ENCODE results near the gene APBB1. TPM values are rescaled to one million over a fixed set of nuclear protein-coding genes. Genes with fewer than 3 reads are reported as not detected.

APBB1 gene
- total RNA-seq, 1 experiment from 2014 or later = 24.7 TPM

- H2AFZ ChIP-seq (ENCODE audit: low read length) = no peak overlapping the region
- no peaks in the 10 kb centered on the region for H4K20me1 ChIP-seq (ENCODE audit: low read length)
- BruUV-seq (replicated peaks) = no TSS peak
- no peak overlapping the region for H3K9ac ChIP-seq (ENCODE audit: low read length)
- POLR2A ChIA-PET (ENCODE audit: unreplicated experiment) = interaction anchor here (0.5 kb wide), 1 partner anchor 10 kb away, joined by 3 read pairs; no protein-coding TSS in a partner anchor
- no peak overlapping the region for H3K4me2 ChIP-seq (ENCODE audit: low read length)
- TF ChIP-seq CTCF (conservative IDR thresholded peaks at IDR 0.05; ENCODE audit: low read depth, low read length) (peak; percentile 87), EZH2phosphoT487 (IDR thresholded peaks at IDR 0.05; ENCODE audit: borderline replicate concordance, low read length) (no peak)
- DNase-seq (peak; percentile 77), ATAC-seq (peak; percentile 99)
- intact Hi-C loops (cut with micrococcal nuclease) = loop anchor here (2.0 to 5.0 kb wide), 2 partner anchors 66 to 340 kb away; no protein-coding TSS in a partner anchor
- H3F3A ChIP-seq (ENCODE audit: low read length, unreplicated experiment) = no peaks in the 10 kb centered on the region
- CTCF ChIA-PET = interaction anchor here (0.6 to 1.7 kb wide), 14 partner anchors 10 to 472 kb away, joined by 3 to 15 read pairs (median 4); partner anchors contain the start of gene SMPD1
- H3K9me3 ChIP-seq (ENCODE audit: low read length) = no peaks in the 10 kb centered on the region
- H3K4me3 ChIP-seq (ENCODE audit: low read length) = no peak overlapping the region
- no peaks in the 10 kb centered on the region for H3K27me3 ChIP-seq (ENCODE audit: low read length)
- H3K36me3 ChIP-seq (ENCODE audit: low read depth, low read length) = no peaks in the 10 kb centered on the region
- no peaks in the 10 kb centered on the region for H3K4me1 ChIP-seq (ENCODE audit: insufficient read depth, low read length)
- no peaks in the 10 kb centered on the region for H3K79me2 ChIP-seq (ENCODE audit: low read length)
- H3K9me2 ChIP-seq (replicated peaks; ENCODE audit: low read length) = no peaks in the 10 kb centered on the region
- no peak overlapping the region for H3K27ac ChIP-seq (ENCODE audit: low read length)
These were observed 55.8 kb downstream of the APBB1 start for GRCh38 chr11:6362873-6363678.

GRCh38 chr11:6362185-6362872, 56.6 kb downstream of the APBB1 start:
- no peaks in the 10 kb centered on the region for H3K36me3 ChIP-seq (ENCODE audit: low read depth, low read length)
- TF ChIP-seq EZH2 (IDR thresholded peaks at IDR 0.05; ENCODE audit: low read length, unreplicated experiment) (no peak), EZH2phosphoT487 (IDR thresholded peaks at IDR 0.05; ENCODE audit: borderline replicate concordance, low read length) (no peak)
- no peak overlapping the region for H3K27ac ChIP-seq (ENCODE audit: low read length)
- H4K20me1 ChIP-seq (ENCODE audit: low read length) = no peaks in the 10 kb centered on the region
- no peaks in the 10 kb centered on the region for H3K27me3 ChIP-seq (ENCODE audit: low read length)
- ChIA-PET CTCF (interaction anchor here (0.6 to 1.7 kb wide), 11 partner anchors 9 to 471 kb away, joined by 3 to 15 read pairs (median 5); partner anchors contain the start of gene SMPD1), POLR2A (ENCODE audit: unreplicated experiment) (interaction anchor here (0.5 kb wide), 1 partner anchor 9 kb away, joined by 3 read pairs; no protein-coding TSS in a partner anchor)
- no peak overlapping the region for H3K4me2 ChIP-seq (ENCODE audit: low read length)
- no peak overlapping the region for H3K9ac ChIP-seq (ENCODE audit: low read length)
- H3K4me3 ChIP-seq (ENCODE audit: low read length) = no peak overlapping the region
- no peak; the same call in 1 of the 2 replicates for ATAC-seq
- no TSS peak for BruUV-seq (replicated peaks)
- H3K9me2 ChIP-seq (replicated peaks; ENCODE audit: low read length) = no peaks in the 10 kb centered on the region
- H2AFZ ChIP-seq (ENCODE audit: low read length) = no peak overlapping the region
- H3K79me2 ChIP-seq (ENCODE audit: low read length) = no peaks in the 10 kb centered on the region
- no peaks in the 10 kb centered on the region for H3K9me3 ChIP-seq (ENCODE audit: low read length)
- H3F3A ChIP-seq (ENCODE audit: low read length, unreplicated experiment) = no peaks in the 10 kb centered on the region
- DNase-seq = no peak
- no peaks in the 10 kb centered on the region; the same call in 1 of the 2 replicates for H3K4me1 ChIP-seq (ENCODE audit: insufficient read depth, low read length)
- intact Hi-C loops (cut with micrococcal nuclease) = loop anchor here (2.0 to 5.0 kb wide), 2 partner anchors 65 to 340 kb away; no protein-coding TSS in a partner anchor

GRCh38 chr11:6360183-6360582, 58.7 kb downstream of the APBB1 start:
- Histone ChIP-seq H3K4me1 (ENCODE audit: insufficient read depth, low read length) (peaks cover 4% of the 10 kb centered on the region; the same call in 1 of the 2 replicates), H3K36me3 (ENCODE audit: low read depth, low read length) (no peaks in the 10 kb centered on the region), H3F3A (ENCODE audit: low read length, unreplicated experiment) (no peaks in the 10 kb centered on the region), H3K79me2 (ENCODE audit: low read length) (no peaks in the 10 kb centered on the region), H3K9ac (ENCODE audit: low read length) (no peak overlapping the region), H2AFZ (ENCODE audit: low read length) (no peak overlapping the region), H3K4me3 (ENCODE audit: low read length) (no peak overlapping the region), H3K27ac (ENCODE audit: low read length) (no peak overlapping the region), H3K9me3 (ENCODE audit: low read length) (no peaks in the 10 kb centered on the region), H3K4me2 (ENCODE audit: low read length) (no peak overlapping the region), H3K9me2 (replicated peaks; ENCODE audit: low read length) (no peaks in the 10 kb centered on the region), H4K20me1 (ENCODE audit: low read length) (no peaks in the 10 kb centered on the region), H3K27me3 (ENCODE audit: low read length) (no peaks in the 10 kb centered on the region)
- ATAC-seq (no peak), DNase-seq (no peak)
- ChIA-PET CTCF (interaction anchor here (0.6 kb wide), 1 partner anchor 19 kb away, joined by 7 read pairs; no protein-coding TSS in a partner anchor), POLR2A (ENCODE audit: unreplicated experiment) (no interaction called here)
- intact Hi-C loops (cut with micrococcal nuclease) = loop anchor here (5.0 kb wide), 1 partner anchor 63 kb away; no protein-coding TSS in a partner anchor
- BruUV-seq (replicated peaks) = no TSS peak
- TF ChIP-seq EZH2 (IDR thresholded peaks at IDR 0.05; ENCODE audit: low read length, unreplicated experiment) = no peak
- TF ChIP-seq EZH2phosphoT487 (IDR thresholded peaks at IDR 0.05; ENCODE audit: borderline replicate concordance, low read length) = no peak
- no peak for TF ChIP-seq CTCF (conservative IDR thresholded peaks at IDR 0.05; ENCODE audit: low read depth, low read length)
